H1 (cell line): ENCODE measurements around the gene FHIT. TPM values are rescaled to one million over a fixed set of nuclear protein-coding genes. Genes with fewer than 3 reads are reported as not detected.

Experiments
- EP300 ChIP-seq, 2 experiments: IDR thresholded peaks; 1 replicate in 1 of 2; 2 replicates in 1 of 2; pipeline ENCODE4 v1.6.1; 2011 to 2012; ENCODE audit warnings: low read depth in 2 of 2, low read length in 2 of 2, mild to moderate bottlenecking in 2 of 2, borderline replicate concordance in 1 of 2, inconsistent platforms in 1 of 2, moderate library complexity in 1 of 2
- SP1 ChIP-seq: IDR thresholded peaks from 2 replicates; pipeline ENCODE4 v1.6.1; 2011; ENCODE audit warnings: low read depth, low read length
- ZNF274 ChIP-seq: IDR thresholded peaks from 2 replicates; pipeline ENCODE4 v1.7.0; 2012; ENCODE audit warnings: low read length, borderline replicate concordance; ENCODE audit errors: extremely low read depth
- polyA plus RNA-seq, 7 experiments: library from polyadenylated mRNA; depleted of rRNA in 3 of 7; stranded (reverse) in 5 of 7; unstranded in 2 of 7; fragments of >200 nt in 5 of 7; fragments of 200-250 nt in 2 of 7; gene quantifications; 1 replicate in 5 of 7; 2 replicates in 1 of 7; 4 replicates in 1 of 7; pipeline versions ENCODE4 v1.2.1 to v1.2.3, GENCODE V29; 2011 to 2013; ENCODE audit warnings: missing spikeins in 2 of 7, mixed read lengths in 2 of 7
- total RNA-seq: library from RNA; stranded (reverse); fragmentation: NEBNext Ultra II Directional; extraction: Animal tissue kit (Norgen Biotek cat#: 25700); gene quantifications from 2 replicates; pipeline ENCODE4 v1.2.1, GENCODE V29; 2021
- TF ChIP-seq, protein P1 (sequence below): IDR thresholded peaks from 2 replicates; pipeline ENCODE4 v1.6.1; 2012; ENCODE audit warnings: low read length, inconsistent platforms

Gene FHIT
- total and polyA plus RNA-seq, 2 of the 8 experiments (the other 6 are each of a cell fraction or from before 2014, with no cell fraction given): 1.2 to 3.2 TPM

GRCh38 chr3:61053781-61054496 lies 197.3 kb downstream of the FHIT start (continued):
- TF ChIP-seq, protein P1, sequence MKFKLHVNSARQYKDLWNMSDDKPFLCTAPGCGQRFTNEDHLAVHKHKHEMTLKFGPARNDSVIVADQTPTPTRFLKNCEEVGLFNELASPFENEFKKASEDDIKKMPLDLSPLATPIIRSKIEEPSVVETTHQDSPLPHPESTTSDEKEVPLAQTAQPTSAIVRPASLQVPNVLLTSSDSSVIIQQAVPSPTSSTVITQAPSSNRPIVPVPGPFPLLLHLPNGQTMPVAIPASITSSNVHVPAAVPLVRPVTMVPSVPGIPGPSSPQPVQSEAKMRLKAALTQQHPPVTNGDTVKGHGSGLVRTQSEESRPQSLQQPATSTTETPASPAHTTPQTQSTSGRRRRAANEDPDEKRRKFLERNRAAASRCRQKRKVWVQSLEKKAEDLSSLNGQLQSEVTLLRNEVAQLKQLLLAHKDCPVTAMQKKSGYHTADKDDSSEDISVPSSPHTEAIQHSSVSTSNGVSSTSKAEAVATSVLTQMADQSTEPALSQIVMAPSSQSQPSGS: no peak
- no peak for TF ChIP-seq SP1
- no peak for TF ChIP-seq ZNF274
- TF ChIP-seq EP300 (IDR thresholded peaks at IDR 0.05; ENCODE audit: borderline replicate concordance in 1 of 2, low read depth in 2 of 2, low read length in 2 of 2): no peak
- TF ChIP-seq, all 59 proteins: peak for 0
